Body of pancreas (tissue), 4 donors: Measurements from ENCODE around the gene CCNYL1.

Source experiments
- CTCF ChIP-seq, 7 experiments: fragments of 450-650 bp in 4 of 7; fragments of 200-600 bp in 3 of 7; sonication (generic) in 3 of 7; IDR thresholded peaks; one replicate each; pipeline ENCODE4 v1.5.1; 2016 to 2019; ENCODE audit warnings: antibody characterized with exemption in 7 of 7
- POLR2A ChIP-seq, 3 donors: fragments of 450-650 bp; IDR thresholded peaks; one replicate each; pipeline ENCODE4 v1.6.1; 2016; ENCODE audit warnings: antibody characterized with exemption in 3 of 3, mild to moderate bottlenecking in 2 of 3

- no peak for TF ChIP-seq CTCF (IDR thresholded peaks at IDR 0.05)
- no peak for TF ChIP-seq POLR2A (IDR thresholded peaks at IDR 0.05)
These were observed 500 bp downstream of the CCNYL1 start for GRCh38 chr2:207711750-207712530.
